HCT116 (cell line): ENCODE results near the gene SMAD9.

Experiments
- EZH2 ChIP-seq: fragments of 200-600 bp; sonication (generic); IDR thresholded peaks from 2 replicates; pipeline ENCODE4 v1.6.1; 2017; ENCODE audit warnings: antibody characterized with exemption, mixed run types
- EZH2phosphoT487 ChIP-seq: fragments of 200-600 bp; IDR thresholded peaks from 2 replicates; pipeline ENCODE4 v1.6.1; 2018; ENCODE audit warnings: antibody characterized with exemption, borderline replicate concordance
- JUND ChIP-seq: IDR thresholded peaks from 2 replicates; pipeline ENCODE4 v1.6.1; 2012
- POLR2A ChIP-seq: IDR thresholded peaks from 2 replicates; pipeline ENCODE4 v1.7.0; 2011; ENCODE audit warnings: borderline replicate concordance; ENCODE audit not compliant: insufficient read depth, insufficient read length; ENCODE audit errors: extremely low read depth
- POLR2AphosphoS5 ChIP-seq: IDR thresholded peaks from 2 replicates; pipeline ENCODE4 v1.6.1; 2011; ENCODE audit warnings: mild to moderate bottlenecking, low read depth, low read length, moderate library complexity
- RAD21 ChIP-seq: IDR thresholded peaks from 2 replicates; pipeline ENCODE4 v1.6.1; 2012; ENCODE audit warnings: low read depth, mild to moderate bottlenecking
- SIN3A ChIP-seq: IDR thresholded peaks from 2 replicates; pipeline ENCODE4 v1.6.1; 2012; ENCODE audit warnings: low read depth
- SP1 ChIP-seq: IDR thresholded peaks from 2 replicates; pipeline ENCODE4 v1.6.1; 2012; ENCODE audit warnings: low read depth
- TF ChIP-seq, protein P1 (sequence below), 3 experiments: fragments of 200-600 bp in 1 of 3; sonication (generic) in 1 of 3; IDR thresholded peaks in 2 of 3; conservative IDR thresholded peaks in 1 of 3; 2 replicates each; pipeline ENCODE4 v1.5.1; 2012 to 2017; ENCODE audit warnings: low read depth in 2 of 3, low read length in 2 of 3, antibody characterized with exemption in 1 of 3, borderline replicate concordance in 1 of 3, control low read depth in 1 of 3, mild to moderate bottlenecking in 1 of 3, mixed read lengths in 1 of 3, mixed run types in 1 of 3, moderate library complexity in 1 of 3; ENCODE audit not compliant: insufficient read depth in 1 of 3
- TF ChIP-seq, protein P2 (sequence below): IDR thresholded peaks from 2 replicates; pipeline ENCODE4 v1.6.1; 2012
- TF ChIP-seq, protein P3 (sequence below): IDR thresholded peaks from 2 replicates; pipeline ENCODE4 v1.6.1; 2011; ENCODE audit warnings: mild to moderate bottlenecking, low read length, moderate library complexity; ENCODE audit not compliant: insufficient replicate concordance; ENCODE audit errors: extremely low read depth
- TF ChIP-seq, protein P4 (sequence below): IDR thresholded peaks from 2 replicates; pipeline ENCODE4 v1.6.1; 2012; ENCODE audit warnings: low read depth
- TF ChIP-seq, protein P5 (sequence below): IDR thresholded peaks from 2 replicates; pipeline ENCODE4 v1.6.1; 2012

DNA sequence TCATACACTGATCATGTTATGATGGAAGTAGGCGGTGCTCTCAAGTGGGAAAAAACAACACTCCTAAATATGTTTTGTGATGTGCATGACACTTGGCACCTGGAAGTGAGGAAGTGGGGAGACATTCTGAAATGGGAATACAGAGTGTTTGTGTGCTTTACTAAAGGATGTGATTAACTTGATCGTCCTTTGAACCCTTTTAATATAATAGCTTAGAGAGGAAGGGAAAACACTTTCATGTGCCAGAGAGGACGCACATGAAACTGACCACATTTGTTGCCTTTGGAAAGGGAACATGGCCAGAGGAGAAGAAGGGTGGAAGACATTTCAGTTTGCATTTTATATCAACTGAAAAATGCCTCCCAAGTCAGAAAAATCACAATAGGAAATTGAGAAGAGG lies 31.4 kb downstream of the SMAD9 start:
- TF ChIP-seq JUND (no peak), EZH2phosphoT487 (no peak), POLR2AphosphoS5 (no peak), POLR2A (no peak), EZH2 (no peak), SIN3A (no peak), SP1 (no peak), RAD21 (no peak)
- TF ChIP-seq, protein P1, sequence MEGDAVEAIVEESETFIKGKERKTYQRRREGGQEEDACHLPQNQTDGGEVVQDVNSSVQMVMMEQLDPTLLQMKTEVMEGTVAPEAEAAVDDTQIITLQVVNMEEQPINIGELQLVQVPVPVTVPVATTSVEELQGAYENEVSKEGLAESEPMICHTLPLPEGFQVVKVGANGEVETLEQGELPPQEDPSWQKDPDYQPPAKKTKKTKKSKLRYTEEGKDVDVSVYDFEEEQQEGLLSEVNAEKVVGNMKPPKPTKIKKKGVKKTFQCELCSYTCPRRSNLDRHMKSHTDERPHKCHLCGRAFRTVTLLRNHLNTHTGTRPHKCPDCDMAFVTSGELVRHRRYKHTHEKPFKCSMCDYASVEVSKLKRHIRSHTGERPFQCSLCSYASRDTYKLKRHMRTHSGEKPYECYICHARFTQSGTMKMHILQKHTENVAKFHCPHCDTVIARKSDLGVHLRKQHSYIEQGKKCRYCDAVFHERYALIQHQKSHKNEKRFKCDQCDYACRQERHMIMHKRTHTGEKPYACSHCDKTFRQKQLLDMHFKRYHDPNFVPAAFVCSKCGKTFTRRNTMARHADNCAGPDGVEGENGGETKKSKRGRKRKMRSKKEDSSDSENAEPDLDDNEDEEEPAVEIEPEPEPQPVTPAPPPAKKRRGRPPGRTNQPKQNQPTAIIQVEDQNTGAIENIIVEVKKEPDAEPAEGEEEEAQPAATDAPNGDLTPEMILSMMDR (IDR thresholded peaks at IDR 0.05 in 2 of 3, conservative IDR thresholded peaks at IDR 0.05 in 1 of 3; ENCODE audit: borderline replicate concordance in 1 of 3, insufficient read depth in 1 of 3, low read depth in 2 of 3, low read length in 2 of 3) = no peak
- TF ChIP-seq, protein P2, sequence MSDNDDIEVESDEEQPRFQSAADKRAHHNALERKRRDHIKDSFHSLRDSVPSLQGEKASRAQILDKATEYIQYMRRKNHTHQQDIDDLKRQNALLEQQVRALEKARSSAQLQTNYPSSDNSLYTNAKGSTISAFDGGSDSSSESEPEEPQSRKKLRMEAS = no peak
- TF ChIP-seq, protein P3, sequence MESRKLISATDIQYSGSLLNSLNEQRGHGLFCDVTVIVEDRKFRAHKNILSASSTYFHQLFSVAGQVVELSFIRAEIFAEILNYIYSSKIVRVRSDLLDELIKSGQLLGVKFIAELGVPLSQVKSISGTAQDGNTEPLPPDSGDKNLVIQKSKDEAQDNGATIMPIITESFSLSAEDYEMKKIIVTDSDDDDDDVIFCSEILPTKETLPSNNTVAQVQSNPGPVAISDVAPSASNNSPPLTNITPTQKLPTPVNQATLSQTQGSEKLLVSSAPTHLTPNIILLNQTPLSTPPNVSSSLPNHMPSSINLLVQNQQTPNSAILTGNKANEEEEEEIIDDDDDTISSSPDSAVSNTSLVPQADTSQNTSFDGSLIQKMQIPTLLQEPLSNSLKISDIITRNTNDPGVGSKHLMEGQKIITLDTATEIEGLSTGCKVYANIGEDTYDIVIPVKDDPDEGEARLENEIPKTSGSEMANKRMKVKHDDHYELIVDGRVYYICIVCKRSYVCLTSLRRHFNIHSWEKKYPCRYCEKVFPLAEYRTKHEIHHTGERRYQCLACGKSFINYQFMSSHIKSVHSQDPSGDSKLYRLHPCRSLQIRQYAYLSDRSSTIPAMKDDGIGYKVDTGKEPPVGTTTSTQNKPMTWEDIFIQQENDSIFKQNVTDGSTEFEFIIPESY = no peak
- TF ChIP-seq, protein P4, sequence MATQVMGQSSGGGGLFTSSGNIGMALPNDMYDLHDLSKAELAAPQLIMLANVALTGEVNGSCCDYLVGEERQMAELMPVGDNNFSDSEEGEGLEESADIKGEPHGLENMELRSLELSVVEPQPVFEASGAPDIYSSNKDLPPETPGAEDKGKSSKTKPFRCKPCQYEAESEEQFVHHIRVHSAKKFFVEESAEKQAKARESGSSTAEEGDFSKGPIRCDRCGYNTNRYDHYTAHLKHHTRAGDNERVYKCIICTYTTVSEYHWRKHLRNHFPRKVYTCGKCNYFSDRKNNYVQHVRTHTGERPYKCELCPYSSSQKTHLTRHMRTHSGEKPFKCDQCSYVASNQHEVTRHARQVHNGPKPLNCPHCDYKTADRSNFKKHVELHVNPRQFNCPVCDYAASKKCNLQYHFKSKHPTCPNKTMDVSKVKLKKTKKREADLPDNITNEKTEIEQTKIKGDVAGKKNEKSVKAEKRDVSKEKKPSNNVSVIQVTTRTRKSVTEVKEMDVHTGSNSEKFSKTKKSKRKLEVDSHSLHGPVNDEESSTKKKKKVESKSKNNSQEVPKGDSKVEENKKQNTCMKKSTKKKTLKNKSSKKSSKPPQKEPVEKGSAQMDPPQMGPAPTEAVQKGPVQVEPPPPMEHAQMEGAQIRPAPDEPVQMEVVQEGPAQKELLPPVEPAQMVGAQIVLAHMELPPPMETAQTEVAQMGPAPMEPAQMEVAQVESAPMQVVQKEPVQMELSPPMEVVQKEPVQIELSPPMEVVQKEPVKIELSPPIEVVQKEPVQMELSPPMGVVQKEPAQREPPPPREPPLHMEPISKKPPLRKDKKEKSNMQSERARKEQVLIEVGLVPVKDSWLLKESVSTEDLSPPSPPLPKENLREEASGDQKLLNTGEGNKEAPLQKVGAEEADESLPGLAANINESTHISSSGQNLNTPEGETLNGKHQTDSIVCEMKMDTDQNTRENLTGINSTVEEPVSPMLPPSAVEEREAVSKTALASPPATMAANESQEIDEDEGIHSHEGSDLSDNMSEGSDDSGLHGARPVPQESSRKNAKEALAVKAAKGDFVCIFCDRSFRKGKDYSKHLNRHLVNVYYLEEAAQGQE = no peak
- TF ChIP-seq, protein P5, sequence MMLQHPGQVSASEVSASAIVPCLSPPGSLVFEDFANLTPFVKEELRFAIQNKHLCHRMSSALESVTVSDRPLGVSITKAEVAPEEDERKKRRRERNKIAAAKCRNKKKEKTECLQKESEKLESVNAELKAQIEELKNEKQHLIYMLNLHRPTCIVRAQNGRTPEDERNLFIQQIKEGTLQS = no peak
